ENCODE data around the gene ZDHHC9.

GRCh38 chrX:129784371-129784770 lies 59.3 kb downstream of the ZDHHC9 start:
- TF ChIP-seq CTCF (IDR thresholded peaks at IDR 0.05; ENCODE audit: insufficient read depth, low read length, poor library complexity, severe bottlenecking) (no peak), EZH2phosphoT487 (conservative IDR thresholded peaks at IDR 0.05; ENCODE audit: low read length) (no peak)
